SJSA1 (cell line): Measurements from ENCODE around the gene EID1. TPM values are rescaled to one million over a fixed set of nuclear protein-coding genes. Genes with fewer than 3 reads are reported as not detected.

Source experiments
- DNase-seq, 2 experiments: peaks; one replicate each; pipeline ENCODE4 v3.0.0-alpha.2; 2015 to 2020; ENCODE audit warnings: low spot score in 2 of 2, low read depth in 1 of 2
- H3K27ac ChIP-seq: fragments of 250-450 bp; sonication (Bioruptor Pico); 2 replicates; pipeline ENCODE4 v1.5.1; 2020; ENCODE audit warnings: mild to moderate bottlenecking, moderate library complexity
- H3K27me3 ChIP-seq: fragments of 250-450 bp; sonication (Bioruptor Pico); replicated peaks from 2 replicates; pipeline ENCODE4 v1.5.1; 2020; ENCODE audit warnings: mild to moderate bottlenecking, moderate library complexity
- H3K36me3 ChIP-seq: fragments of 250-450 bp; sonication (Bioruptor Pico); 2 replicates; pipeline ENCODE4 v1.5.1; 2020; ENCODE audit warnings: mild to moderate bottlenecking
- H3K4me1 ChIP-seq: fragments of 250-450 bp; sonication (Bioruptor Pico); replicated peaks from 2 replicates; pipeline ENCODE4 v1.6.1; 2021; ENCODE audit warnings: mild to moderate bottlenecking
- H3K4me3 ChIP-seq: fragments of 250-450 bp; sonication (Bioruptor Pico); 2 replicates; pipeline ENCODE4 v1.5.1; 2020; ENCODE audit warnings: mild to moderate bottlenecking
- H3K9me3 ChIP-seq: fragments of 250-450 bp; sonication (Bioruptor Pico); replicated peaks from 2 replicates; pipeline ENCODE4 v1.5.1; 2020; ENCODE audit warnings: mild to moderate bottlenecking
- total RNA-seq: library from RNA; depleted of rRNA; stranded (reverse); fragments of >200 nt; shearing (Covaris generic); gene quantifications from 2 replicates; pipeline ENCODE4 v1.2.3, GENCODE V29; 2014

EID1 gene
- total RNA-seq, 1 experiment from 2014 or later: 378 TPM

DNA sequence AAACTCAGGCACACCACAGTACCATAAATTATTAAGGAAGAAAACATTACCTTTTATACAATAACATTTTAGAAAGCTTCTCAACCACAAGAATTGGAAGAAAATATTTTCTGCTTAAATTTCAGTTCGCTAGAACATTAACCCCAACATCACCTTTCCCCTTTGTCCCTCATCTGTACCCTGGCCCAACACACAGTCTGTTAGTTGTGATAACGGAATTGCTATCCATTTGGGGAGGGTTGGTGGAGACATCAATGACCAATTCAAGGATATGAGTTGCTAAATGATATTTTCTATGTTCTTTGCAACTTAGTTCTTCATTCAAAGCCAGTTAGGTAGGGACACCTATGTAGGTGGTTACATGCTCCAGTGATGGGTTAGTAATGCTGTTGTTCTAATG lies 5.8 kb downstream of the EID1 start:
- Histone ChIP-seq H3K27me3 (no peaks in the 10 kb centered on the region), H3K4me3 (no peak overlapping the region), H3K36me3 (peaks cover 13% of the 10 kb centered on the region), H3K27ac (no peak overlapping the region), H3K9me3 (no peaks in the 10 kb centered on the region), H3K4me1 (peaks cover 32% of the 10 kb centered on the region)
- DNase-seq: no peak

DNA sequence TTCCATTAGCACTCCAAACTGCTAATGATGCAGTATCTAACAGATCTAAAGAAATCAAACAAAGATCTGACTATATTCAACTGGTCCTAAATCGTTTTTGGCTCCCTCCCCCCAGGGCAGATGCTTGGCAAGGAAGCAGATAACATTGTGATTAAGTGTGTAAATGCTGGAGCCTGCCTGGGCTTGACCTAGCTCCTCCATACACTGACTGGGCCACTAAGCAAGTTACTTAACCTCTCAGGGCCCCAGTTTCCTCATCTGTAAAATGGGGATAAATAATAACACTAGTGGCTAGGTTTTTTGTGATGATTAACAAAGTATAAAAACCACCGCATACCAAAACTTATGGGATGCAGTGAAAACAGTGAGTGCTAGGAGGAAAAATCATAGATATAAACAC lies 9.2 kb downstream of the EID1 start:
- no peaks in the 10 kb centered on the region for H3K9me3 ChIP-seq
- no peak overlapping the region for H3K27ac ChIP-seq
- H3K4me1 ChIP-seq: peaks cover 47% of the 10 kb centered on the region
- H3K27me3 ChIP-seq: no peaks in the 10 kb centered on the region
- H3K4me3 ChIP-seq: no peak overlapping the region
- no peaks in the 10 kb centered on the region for H3K36me3 ChIP-seq
- DNase-seq: no peak

DNA sequence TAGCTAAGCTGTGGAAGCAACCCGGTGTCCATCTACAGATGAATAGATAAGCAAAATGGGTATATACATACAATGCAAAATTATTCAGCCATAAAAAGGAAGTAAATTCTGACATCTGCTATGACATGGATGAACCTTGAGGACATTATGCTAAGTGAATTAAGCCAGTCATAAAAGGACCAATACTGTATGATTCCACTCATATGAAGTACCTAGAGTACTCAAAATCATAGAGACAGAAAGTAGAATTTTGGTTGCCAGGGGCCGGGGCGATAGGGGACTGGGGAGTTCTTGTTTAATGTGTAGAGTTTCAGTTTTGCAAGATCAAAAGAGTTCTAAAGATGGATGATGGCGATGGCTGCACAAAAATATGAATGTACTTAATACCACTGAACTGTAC lies 10.3 kb downstream of the EID1 start:
- Histone ChIP-seq H3K4me1 (peaks cover 47% of the 10 kb centered on the region), H3K9me3 (no peaks in the 10 kb centered on the region), H3K27ac (no peak overlapping the region), H3K27me3 (no peaks in the 10 kb centered on the region), H3K36me3 (no peaks in the 10 kb centered on the region), H3K4me3 (no peak overlapping the region)
- DNase-seq: no peak

DNA sequence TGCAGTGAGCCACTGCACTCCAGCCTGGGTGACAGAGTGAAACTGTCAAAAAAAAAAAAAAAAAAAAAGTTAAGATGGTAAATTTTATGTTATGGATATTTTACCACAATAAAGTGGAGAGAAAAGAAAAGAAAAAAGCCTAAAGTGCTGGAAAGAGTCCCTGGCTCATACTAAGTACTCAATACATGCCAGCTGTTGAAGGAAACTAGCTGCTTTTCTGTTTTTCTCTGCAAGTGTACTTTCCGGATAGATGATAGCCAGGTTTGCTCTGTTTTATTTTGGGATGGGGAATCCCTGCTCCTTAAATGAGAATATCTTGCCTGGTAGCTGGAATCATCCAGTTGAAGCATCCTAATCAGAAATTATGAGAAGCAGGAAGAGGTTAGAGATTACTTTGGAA lies 10.9 kb downstream of the EID1 start:
- H3K27me3 ChIP-seq: no peaks in the 10 kb centered on the region
- H3K9me3 ChIP-seq: no peaks in the 10 kb centered on the region
- H3K4me3 ChIP-seq: no peak overlapping the region
- peak overlapping the region; percentile 24; the same call in 1 of the 2 replicates for H3K27ac ChIP-seq
- H3K36me3 ChIP-seq: no peaks in the 10 kb centered on the region
- H3K4me1 ChIP-seq: peaks cover 47% of the 10 kb centered on the region
- no peak for DNase-seq

DNA sequence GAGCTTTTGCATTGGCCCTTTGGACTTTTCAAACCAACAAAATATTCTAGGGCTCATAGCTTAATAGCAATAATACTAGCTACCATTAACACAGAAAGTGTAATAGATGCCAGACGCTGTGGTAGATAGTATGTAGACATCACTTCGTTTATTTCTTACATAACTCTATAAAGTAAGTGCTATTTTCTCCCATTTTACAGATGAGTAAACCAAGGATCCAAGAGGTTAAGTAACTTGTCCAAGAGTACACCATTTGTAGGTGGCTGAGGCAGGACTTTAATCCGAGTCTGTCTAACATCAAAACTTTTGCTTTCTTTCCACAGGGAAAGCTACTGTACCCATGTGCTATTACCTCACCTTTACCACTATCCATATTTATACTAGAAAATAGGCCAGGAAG lies 12.0 kb downstream of the EID1 start:
- H3K4me3 ChIP-seq: no peak overlapping the region
- DNase-seq: no peak
- peaks cover 44% of the 10 kb centered on the region for H3K4me1 ChIP-seq
- H3K27me3 ChIP-seq: no peaks in the 10 kb centered on the region
- H3K27ac ChIP-seq: no peak overlapping the region
- H3K36me3 ChIP-seq: no peaks in the 10 kb centered on the region
- H3K9me3 ChIP-seq: no peaks in the 10 kb centered on the region

DNA sequence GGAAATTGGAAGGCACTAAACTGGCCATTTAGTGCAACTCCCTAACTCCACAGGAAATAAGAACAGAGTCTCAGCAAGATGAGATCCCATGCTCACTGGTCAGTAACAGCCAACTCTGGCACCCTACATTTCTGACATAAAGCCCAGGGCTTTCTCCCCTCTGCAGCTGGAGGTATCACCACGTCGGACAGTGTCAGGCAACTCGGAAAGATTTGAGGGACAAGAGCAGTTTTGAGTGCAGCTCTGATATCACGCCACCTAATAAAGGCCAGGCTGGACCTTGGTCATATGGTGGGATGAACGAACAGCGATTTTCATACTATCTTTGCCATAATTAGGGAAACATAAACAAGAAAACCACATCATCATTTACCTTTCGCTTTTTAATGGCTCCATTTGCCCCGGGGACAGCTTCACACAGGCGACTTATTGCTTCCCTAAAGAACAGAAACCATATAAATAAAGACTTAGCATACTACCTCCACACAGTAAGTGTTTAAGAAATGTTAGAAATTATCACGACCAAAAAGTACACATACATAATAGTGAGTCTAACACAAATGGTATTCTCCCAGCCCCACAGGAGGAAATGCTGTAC lies 12.5 kb downstream of the EID1 start:
- H3K36me3 ChIP-seq: no peaks in the 10 kb centered on the region
- H3K4me1 ChIP-seq: peaks cover 38% of the 10 kb centered on the region
- no peak overlapping the region for H3K4me3 ChIP-seq
- no peaks in the 10 kb centered on the region for H3K9me3 ChIP-seq
- no peaks in the 10 kb centered on the region for H3K27me3 ChIP-seq
- DNase-seq: no peak
- no peak overlapping the region for H3K27ac ChIP-seq

DNA sequence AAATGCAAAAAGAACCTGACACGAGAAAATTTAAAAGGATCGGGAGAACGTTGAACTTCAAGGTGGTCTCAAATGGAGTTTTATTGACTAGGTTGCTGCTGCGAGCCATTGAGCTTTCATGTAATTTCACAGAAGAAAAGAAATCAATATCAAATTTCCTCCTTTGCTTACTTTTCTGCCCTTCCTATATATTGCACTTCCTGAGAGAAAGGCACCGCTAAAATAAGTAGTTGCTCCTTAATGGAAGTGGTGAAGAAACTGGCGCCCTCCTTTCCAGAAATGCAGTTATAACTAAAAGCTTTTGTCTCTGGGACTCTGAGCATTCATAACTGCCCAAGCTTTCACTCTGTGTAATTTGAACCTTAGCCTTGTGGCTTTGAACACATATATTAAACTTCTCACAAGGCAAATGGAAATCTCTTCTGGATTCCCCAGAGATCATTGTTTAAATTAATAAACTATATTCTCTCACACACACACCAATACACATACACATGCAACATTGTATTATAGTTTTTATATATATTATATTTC lies 13.4 kb downstream of the EID1 start:
- Histone ChIP-seq H3K9me3 (no peaks in the 10 kb centered on the region), H3K4me3 (no peak overlapping the region), H3K27me3 (no peaks in the 10 kb centered on the region), H3K27ac (no peak overlapping the region), H3K4me1 (peaks cover 35% of the 10 kb centered on the region), H3K36me3 (no peaks in the 10 kb centered on the region)
- no peak for DNase-seq

DNA sequence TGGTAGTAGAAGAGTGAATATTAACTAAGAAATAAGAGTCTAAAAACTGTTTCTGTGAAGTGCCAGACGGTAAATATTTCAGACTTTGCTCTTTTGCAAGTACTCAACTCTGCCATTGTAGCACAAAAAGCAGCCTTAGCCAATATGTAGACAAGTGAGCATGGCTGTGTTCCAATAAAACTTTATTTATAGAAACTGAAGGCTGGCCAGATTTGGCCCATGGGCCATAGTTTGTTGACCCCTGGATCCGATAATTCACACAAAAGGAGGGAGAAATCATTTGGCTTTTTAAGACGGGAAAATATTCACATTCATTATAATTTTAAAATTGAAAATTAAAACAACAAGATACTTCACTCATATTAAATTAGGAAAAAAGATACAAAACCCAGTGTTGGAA lies 15.4 kb downstream of the EID1 start:
- no peaks in the 10 kb centered on the region for H3K27me3 ChIP-seq
- H3K36me3 ChIP-seq: no peaks in the 10 kb centered on the region
- no peak overlapping the region for H3K4me3 ChIP-seq
- no peaks in the 10 kb centered on the region for H3K9me3 ChIP-seq
- H3K4me1 ChIP-seq: peaks cover 38% of the 10 kb centered on the region
- no peak for DNase-seq
- H3K27ac ChIP-seq: no peak overlapping the region

DNA sequence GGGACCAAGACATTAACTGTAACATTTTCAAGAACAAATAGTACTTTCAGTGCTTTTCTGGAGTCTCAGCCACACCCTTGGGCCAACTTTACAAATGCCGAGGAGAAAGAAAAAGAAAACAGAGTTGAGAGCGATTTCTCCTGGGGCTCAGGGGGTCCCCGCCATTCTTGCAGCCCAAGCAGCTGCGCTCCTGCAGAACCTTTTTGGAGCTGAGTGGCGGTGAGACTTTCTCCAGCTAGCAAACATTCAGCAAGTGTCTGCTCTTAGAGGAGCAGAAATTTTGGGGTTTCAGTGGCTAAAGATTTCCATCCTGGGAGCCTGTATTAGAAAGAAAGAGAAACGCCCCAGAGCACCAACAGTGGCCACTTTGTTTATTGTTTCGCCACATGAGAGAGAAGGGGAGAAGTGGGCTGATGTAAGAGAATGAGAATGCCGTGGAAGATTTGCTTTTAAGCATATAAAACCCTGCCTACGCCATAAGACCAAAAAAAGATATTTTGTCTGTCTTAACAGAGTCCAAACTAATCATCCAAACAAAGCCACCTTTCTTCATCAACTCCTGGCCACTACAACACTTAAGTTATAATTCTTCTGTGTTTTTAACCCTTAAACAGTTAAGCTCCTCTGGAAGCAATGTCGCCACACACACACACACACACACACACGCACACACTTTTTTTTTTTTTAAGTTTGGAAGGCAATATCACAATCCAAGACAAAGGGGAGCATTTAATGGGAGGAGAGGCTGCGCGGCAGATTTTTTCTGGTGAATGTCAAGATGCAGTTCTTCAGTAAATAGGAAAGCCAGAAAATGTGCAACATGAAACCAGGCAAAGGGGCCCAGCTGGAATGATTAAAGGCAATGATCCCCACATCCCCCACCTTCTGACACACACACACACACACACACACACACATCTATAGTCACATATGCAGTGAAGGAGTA lies 19.2 kb downstream of the EID1 start:
- Histone ChIP-seq H3K27me3 (no peaks in the 10 kb centered on the region), H3K4me3 (peak overlapping the region; percentile 23), H3K9me3 (no peaks in the 10 kb centered on the region), H3K36me3 (no peaks in the 10 kb centered on the region), H3K4me1 (peaks cover 16% of the 10 kb centered on the region), H3K27ac (peak overlapping the region; percentile 39; the same call in 1 of the 2 replicates)
- peak in 1 of 2 experiments; percentile 61 for DNase-seq

DNA sequence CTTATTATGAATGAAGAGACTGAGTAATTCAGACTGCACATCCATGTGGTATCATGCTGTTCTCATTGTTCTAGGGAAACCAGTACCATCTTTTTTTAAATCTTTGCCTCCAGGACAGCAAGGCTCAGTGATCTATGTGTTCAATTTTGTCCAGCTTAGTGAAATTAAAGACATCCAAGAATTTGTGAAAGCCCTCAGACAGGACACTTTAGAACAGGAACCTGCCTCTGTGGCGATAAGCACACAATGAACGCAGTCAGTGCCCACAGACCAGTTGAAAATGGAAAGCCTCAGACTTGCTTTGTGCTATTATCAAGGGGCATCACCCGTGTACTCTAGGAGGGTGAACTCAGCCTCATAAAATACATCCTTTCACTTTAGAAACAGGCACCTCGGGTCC lies 20.1 kb downstream of the EID1 start:
- Histone ChIP-seq H3K27me3 (no peaks in the 10 kb centered on the region), H3K4me1 (peaks cover 16% of the 10 kb centered on the region), H3K4me3 (no peak overlapping the region), H3K9me3 (no peaks in the 10 kb centered on the region), H3K36me3 (no peaks in the 10 kb centered on the region), H3K27ac (no peak overlapping the region)
- no peak for DNase-seq

DNA sequence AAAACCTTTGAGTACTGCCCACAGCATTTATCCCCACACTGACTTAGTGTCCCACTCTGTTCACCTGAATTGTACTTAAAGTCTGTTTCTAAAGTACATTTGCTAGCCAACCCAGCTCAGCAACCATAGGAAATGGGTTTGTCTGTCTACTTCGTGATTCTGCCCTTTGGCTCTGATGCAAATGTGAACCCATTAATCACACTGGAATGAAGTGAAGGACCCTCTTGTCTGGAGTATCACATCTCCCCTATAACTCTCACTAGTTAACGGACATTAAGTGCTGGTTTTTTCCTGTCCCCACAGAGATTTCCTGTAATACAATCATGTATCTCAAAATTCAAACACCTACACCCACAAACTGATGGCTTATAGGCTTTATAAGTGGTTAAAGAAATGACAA lies 20.5 kb downstream of the EID1 start:
- Histone ChIP-seq H3K27me3 (no peaks in the 10 kb centered on the region), H3K27ac (no peak overlapping the region), H3K4me1 (peaks cover 16% of the 10 kb centered on the region), H3K9me3 (no peaks in the 10 kb centered on the region), H3K4me3 (no peak overlapping the region), H3K36me3 (no peaks in the 10 kb centered on the region)
- DNase-seq: no peak

DNA sequence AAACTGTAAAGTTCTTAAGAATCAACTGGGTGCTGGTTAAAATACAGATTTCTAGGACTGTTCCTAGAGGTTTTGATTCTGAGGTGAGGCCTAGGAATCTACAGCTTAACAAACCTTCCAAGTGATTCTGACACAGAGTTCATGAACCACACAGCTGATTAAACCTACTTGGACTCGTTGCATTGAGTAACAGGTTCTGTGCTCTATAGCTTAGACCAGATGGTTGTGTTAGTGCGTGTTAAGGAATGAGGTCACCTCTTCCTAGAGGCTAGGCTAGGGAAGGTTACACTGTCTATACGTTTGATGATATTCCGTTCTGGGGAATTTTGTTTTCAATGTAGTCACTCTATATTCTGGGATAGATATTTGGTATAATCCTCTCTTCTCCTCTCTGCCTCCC lies 21.9 kb downstream of the EID1 start:
- peaks cover 16% of the 10 kb centered on the region for H3K4me1 ChIP-seq
- no peak overlapping the region for H3K27ac ChIP-seq
- H3K36me3 ChIP-seq: no peaks in the 10 kb centered on the region
- DNase-seq: no peak
- H3K9me3 ChIP-seq: no peaks in the 10 kb centered on the region
- H3K4me3 ChIP-seq: no peak overlapping the region
- H3K27me3 ChIP-seq: no peaks in the 10 kb centered on the region

DNA sequence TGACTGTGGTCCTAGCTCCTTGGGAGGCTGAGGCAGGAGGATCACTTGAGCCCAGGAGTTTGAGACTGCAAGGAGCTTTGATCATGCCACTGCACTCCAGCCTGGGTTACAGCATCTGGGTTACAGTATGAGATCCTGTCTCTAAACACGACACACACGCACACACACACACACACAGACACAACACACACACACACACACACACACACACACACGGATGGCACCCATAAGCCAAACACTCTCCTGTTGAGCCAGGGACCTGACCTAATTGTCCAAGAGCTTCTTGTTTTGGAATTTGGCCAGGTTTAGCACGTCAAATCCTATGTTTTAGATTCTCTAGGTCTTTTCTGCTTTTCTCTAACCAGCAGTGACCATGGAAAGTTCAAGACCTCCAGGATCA lies 26.8 kb downstream of the EID1 start:
- H3K9me3 ChIP-seq: no peaks in the 10 kb centered on the region
- no peaks in the 10 kb centered on the region for H3K4me1 ChIP-seq
- no peak overlapping the region for H3K27ac ChIP-seq
- no peaks in the 10 kb centered on the region for H3K36me3 ChIP-seq
- no peak overlapping the region for H3K4me3 ChIP-seq
- no peak for DNase-seq
- no peaks in the 10 kb centered on the region for H3K27me3 ChIP-seq

DNA sequence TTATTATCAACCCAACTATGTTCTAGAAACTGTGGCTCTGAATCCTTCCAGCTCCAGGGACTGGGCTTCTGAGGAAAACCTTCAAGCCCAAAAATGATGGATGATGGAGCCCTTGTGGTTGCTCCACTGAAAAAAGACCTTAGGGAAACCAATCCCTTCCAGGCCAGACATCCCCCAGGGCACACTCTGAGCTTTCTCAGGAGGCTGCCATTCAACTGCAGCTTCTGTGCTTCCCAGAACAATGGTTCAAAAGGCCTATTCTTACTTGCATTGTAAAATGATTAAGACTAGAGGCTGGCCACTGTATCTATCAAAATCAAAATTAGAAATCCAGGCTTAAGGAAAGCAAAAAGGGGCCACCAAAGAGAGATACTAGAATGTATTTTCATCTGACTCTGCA lies 27.3 kb downstream of the EID1 start:
- Histone ChIP-seq H3K36me3 (no peaks in the 10 kb centered on the region), H3K27me3 (no peaks in the 10 kb centered on the region), H3K4me1 (no peaks in the 10 kb centered on the region), H3K9me3 (no peaks in the 10 kb centered on the region), H3K4me3 (no peak overlapping the region), H3K27ac (no peak overlapping the region)
- DNase-seq: no peak
